SK-N-MC (cell line): ENCODE results near the gene TICRR.

Source experiments
- EZH2 ChIP-seq: fragments of 200-600 bp; sonication (generic); IDR thresholded peaks from one replicate; pipeline ENCODE4 v1.6.1; 2017; ENCODE audit warnings: antibody characterized with exemption
- POLR2AphosphoS5 ChIP-seq: IDR thresholded peaks from 2 replicates; pipeline ENCODE4 v1.6.1; 2012; ENCODE audit warnings: mild to moderate bottlenecking, low read depth, low read length, borderline replicate concordance

DNA sequence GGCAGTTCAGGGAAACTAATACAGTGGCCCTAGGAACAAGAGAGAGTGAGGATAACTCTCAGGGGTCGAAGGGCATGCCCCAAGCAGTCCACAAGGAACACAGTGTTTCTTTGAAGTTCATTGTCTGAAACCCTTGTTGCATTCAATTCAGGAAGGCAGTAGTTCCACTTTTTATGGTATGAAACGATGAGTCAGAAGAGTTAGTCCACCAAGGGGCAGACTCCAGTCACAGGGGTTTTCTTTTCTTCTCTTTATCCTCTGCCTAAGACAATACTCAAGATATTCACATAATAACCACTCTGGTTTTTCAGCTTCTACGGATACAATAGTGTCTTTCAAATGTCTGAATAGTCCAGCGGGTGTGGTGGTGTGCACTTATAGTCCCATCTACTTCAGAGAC lies 23.7 kb upstream of the TICRR start:
- TF ChIP-seq POLR2AphosphoS5 (no peak), EZH2 (no peak)
